ENCODE results near the gene PRELID3B.

PRELID3B gene

DNA sequence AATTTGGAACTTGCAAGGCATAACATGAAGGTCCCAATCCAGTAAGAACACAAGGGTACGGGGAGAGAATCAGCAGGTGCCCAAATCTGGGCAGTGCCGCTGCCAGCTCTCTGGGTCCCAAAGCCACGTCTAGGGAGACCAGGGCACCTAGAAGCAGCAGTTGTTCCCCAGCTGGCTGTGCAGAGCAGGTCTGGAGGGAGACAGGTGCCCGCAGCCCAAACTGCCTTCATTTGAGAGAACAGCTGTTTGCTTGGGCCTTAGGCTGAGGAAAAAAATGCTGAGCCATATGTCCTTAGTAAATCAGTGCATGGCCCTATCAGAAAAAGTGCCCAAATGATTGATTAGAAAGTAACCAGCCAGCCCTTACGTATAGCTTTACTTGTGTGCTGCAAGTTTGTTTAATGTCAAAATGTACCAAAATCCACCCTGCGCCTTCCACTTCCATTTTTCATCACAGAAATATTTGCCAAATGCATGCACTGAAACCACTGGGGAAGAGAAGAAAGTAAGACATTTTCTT lies 9.1 kb upstream of the PRELID3B start:
- Histone ChIP-seq H3F3A (ENCODE audit: low read depth) (no peaks in the 10 kb centered on the region), H3K4me2 (ENCODE audit: low read depth, low read length, poor library complexity, severe bottlenecking) (no peak overlapping the region), H3K27me3 (ENCODE audit: insufficient read depth, low read length, poor library complexity, severe bottlenecking) (peaks cover 4% of the 10 kb centered on the region), H3K9ac (ENCODE audit: low read depth, low read length, poor library complexity, severe bottlenecking) (no peak overlapping the region), H2AFZ (ENCODE audit: low read length) (no peak overlapping the region), H3K79me2 (ENCODE audit: insufficient read depth, low read length) (no peaks in the 10 kb centered on the region), H3K9me3 (ENCODE audit: insufficient read depth, low read depth, low read length) (no peaks in the 10 kb centered on the region), H4K20me1 (ENCODE audit: insufficient read depth, low read length, poor library complexity, severe bottlenecking) (no peaks in the 10 kb centered on the region), H3K36me3 (ENCODE audit: insufficient read depth, low read length) (no peaks in the 10 kb centered on the region), H3K9me2 (replicated peaks; ENCODE audit: low read depth, low read length) (no peaks in the 10 kb centered on the region), H3K4me3 (ENCODE audit: low read length, poor library complexity, severe bottlenecking) (no peak overlapping the region), H3K4me1 (ENCODE audit: insufficient read depth, low read length, poor library complexity, severe bottlenecking) (no peaks in the 10 kb centered on the region)
- TF ChIP-seq EZH2phosphoT487 (IDR thresholded peaks at IDR 0.05; ENCODE audit: borderline replicate concordance): no peak

DNA sequence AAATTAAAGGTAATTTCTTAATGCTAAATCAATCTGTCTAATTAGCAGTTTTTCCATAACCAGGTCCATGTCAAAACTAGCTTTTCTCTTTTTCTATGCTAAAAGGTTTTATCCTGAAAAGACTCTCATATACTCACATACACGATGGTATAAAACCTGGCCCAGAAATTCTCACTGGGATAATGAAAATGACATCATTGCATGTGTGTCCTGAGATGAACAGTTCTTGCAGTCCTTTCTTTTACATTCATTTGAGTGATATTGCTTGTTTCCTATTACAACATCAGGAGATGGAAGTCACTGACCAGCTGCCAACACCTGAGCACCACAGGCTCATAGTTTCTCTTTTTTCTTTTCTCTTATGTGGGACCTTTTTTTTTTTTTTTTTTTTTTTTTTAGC lies 7.9 kb upstream of the PRELID3B start:
- no peak for TF ChIP-seq EZH2phosphoT487 (IDR thresholded peaks at IDR 0.05; ENCODE audit: borderline replicate concordance)
- TF ChIP-seq, protein P1, sequence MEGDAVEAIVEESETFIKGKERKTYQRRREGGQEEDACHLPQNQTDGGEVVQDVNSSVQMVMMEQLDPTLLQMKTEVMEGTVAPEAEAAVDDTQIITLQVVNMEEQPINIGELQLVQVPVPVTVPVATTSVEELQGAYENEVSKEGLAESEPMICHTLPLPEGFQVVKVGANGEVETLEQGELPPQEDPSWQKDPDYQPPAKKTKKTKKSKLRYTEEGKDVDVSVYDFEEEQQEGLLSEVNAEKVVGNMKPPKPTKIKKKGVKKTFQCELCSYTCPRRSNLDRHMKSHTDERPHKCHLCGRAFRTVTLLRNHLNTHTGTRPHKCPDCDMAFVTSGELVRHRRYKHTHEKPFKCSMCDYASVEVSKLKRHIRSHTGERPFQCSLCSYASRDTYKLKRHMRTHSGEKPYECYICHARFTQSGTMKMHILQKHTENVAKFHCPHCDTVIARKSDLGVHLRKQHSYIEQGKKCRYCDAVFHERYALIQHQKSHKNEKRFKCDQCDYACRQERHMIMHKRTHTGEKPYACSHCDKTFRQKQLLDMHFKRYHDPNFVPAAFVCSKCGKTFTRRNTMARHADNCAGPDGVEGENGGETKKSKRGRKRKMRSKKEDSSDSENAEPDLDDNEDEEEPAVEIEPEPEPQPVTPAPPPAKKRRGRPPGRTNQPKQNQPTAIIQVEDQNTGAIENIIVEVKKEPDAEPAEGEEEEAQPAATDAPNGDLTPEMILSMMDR (conservative IDR thresholded peaks at IDR 0.05; ENCODE audit: low read length): no peak
- Histone ChIP-seq H3K27me3 (ENCODE audit: insufficient read depth, low read length, poor library complexity, severe bottlenecking) (peaks cover 4% of the 10 kb centered on the region), H3K9me2 (replicated peaks; ENCODE audit: low read depth, low read length) (no peaks in the 10 kb centered on the region), H3K79me2 (ENCODE audit: insufficient read depth, low read length) (no peaks in the 10 kb centered on the region), H3K4me2 (ENCODE audit: low read depth, low read length, poor library complexity, severe bottlenecking) (no peak overlapping the region), H3K36me3 (ENCODE audit: insufficient read depth, low read length) (no peaks in the 10 kb centered on the region), H3K9ac (ENCODE audit: low read depth, low read length, poor library complexity, severe bottlenecking) (no peak overlapping the region), H2AFZ (ENCODE audit: low read length) (no peak overlapping the region), H3K9me3 (ENCODE audit: insufficient read depth, low read depth, low read length) (no peaks in the 10 kb centered on the region), H3F3A (ENCODE audit: low read depth) (no peaks in the 10 kb centered on the region), H3K4me3 (ENCODE audit: low read length, poor library complexity, severe bottlenecking) (no peak overlapping the region), H4K20me1 (ENCODE audit: insufficient read depth, low read length, poor library complexity, severe bottlenecking) (no peaks in the 10 kb centered on the region), H3K4me1 (ENCODE audit: insufficient read depth, low read length, poor library complexity, severe bottlenecking) (no peaks in the 10 kb centered on the region)

DNA sequence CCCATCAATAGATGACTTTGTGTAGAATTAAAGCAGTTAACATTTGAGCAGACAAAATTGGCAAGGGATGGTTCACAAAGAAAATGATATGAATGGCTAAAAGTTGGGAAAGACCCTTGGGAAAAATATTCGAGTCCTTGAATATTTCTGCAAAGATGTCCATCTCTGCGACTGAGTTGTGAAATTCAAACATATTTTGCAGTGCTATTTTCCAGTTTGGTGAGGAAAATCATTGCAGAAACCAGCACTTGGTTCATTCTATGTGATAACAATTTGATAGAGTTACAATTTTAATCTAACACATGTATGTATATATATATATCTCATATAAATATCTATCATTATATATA lies 6.1 kb upstream of the PRELID3B start:
- Histone ChIP-seq H3K9me3 (ENCODE audit: insufficient read depth, low read depth, low read length) (no peaks in the 10 kb centered on the region), H2AFZ (ENCODE audit: low read length) (no peak overlapping the region), H3K9me2 (replicated peaks; ENCODE audit: low read depth, low read length) (no peaks in the 10 kb centered on the region), H3K9ac (ENCODE audit: low read depth, low read length, poor library complexity, severe bottlenecking) (no peak overlapping the region), H3F3A (ENCODE audit: low read depth) (no peaks in the 10 kb centered on the region), H3K4me2 (ENCODE audit: low read depth, low read length, poor library complexity, severe bottlenecking) (peak overlapping the region; percentile 35), H4K20me1 (ENCODE audit: insufficient read depth, low read length, poor library complexity, severe bottlenecking) (no peaks in the 10 kb centered on the region), H3K79me2 (ENCODE audit: insufficient read depth, low read length) (no peaks in the 10 kb centered on the region), H3K4me1 (ENCODE audit: insufficient read depth, low read length, poor library complexity, severe bottlenecking) (peaks cover 5% of the 10 kb centered on the region), H3K36me3 (ENCODE audit: insufficient read depth, low read length) (no peaks in the 10 kb centered on the region), H3K27me3 (ENCODE audit: insufficient read depth, low read length, poor library complexity, severe bottlenecking) (peaks cover 4% of the 10 kb centered on the region), H3K4me3 (ENCODE audit: low read length, poor library complexity, severe bottlenecking) (no peak overlapping the region)
- TF ChIP-seq EZH2phosphoT487 (IDR thresholded peaks at IDR 0.05; ENCODE audit: borderline replicate concordance): no peak
- TF ChIP-seq, protein P1 (conservative IDR thresholded peaks at IDR 0.05; ENCODE audit: low read length): no peak

DNA sequence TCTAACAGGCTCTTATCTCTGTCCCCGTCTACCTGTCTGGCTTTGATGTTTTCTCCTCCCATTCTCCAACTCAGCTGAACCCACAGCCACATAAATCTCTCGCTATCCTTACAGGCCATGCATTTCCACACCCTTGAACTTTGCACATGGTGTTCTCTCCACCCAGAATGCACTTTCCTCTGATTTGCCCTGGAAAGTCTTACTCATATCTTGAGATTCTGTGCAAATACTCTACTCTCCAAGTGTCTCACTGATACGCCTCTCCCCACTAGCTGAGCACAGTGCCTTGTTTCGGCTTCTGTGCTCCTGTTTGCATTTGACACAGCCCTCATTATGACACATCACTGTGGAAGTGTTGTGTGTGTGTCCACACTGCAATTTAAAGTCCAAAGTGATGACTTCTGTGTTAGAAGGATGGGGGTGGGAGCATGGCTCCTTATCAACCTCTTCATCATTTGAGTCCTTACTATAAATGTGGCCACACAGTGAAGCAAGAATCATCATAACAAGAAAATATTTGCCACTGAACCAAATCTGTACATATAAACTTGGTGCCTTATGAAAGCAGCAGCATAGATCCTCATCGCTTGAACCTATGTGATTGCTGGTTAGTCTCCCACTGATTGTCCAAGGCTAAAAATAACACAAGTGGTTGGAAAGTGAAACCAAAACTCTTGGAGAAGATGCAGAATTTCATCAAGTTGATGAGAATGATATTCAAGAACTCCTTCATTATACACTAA lies 5.5 kb upstream of the PRELID3B start:
- H3K4me2 ChIP-seq (ENCODE audit: low read depth, low read length, poor library complexity, severe bottlenecking): peak overlapping the region; percentile 35
- TF ChIP-seq EZH2phosphoT487 (IDR thresholded peaks at IDR 0.05; ENCODE audit: borderline replicate concordance): no peak
- TF ChIP-seq, protein P1 (conservative IDR thresholded peaks at IDR 0.05; ENCODE audit: low read length): no peak
- H3K79me2 ChIP-seq (ENCODE audit: insufficient read depth, low read length): no peaks in the 10 kb centered on the region
- H3F3A ChIP-seq (ENCODE audit: low read depth): no peaks in the 10 kb centered on the region
- H3K36me3 ChIP-seq (ENCODE audit: insufficient read depth, low read length): no peaks in the 10 kb centered on the region
- peaks cover 10% of the 10 kb centered on the region for H3K4me1 ChIP-seq (ENCODE audit: insufficient read depth, low read length, poor library complexity, severe bottlenecking)
- H3K9ac ChIP-seq (ENCODE audit: low read depth, low read length, poor library complexity, severe bottlenecking): no peak overlapping the region
- H3K27me3 ChIP-seq (ENCODE audit: insufficient read depth, low read length, poor library complexity, severe bottlenecking): peaks cover 4% of the 10 kb centered on the region
- no peaks in the 10 kb centered on the region for H3K9me2 ChIP-seq (replicated peaks; ENCODE audit: low read depth, low read length)
- H3K4me3 ChIP-seq (ENCODE audit: low read length, poor library complexity, severe bottlenecking): no peak overlapping the region
- no peaks in the 10 kb centered on the region for H4K20me1 ChIP-seq (ENCODE audit: insufficient read depth, low read length, poor library complexity, severe bottlenecking)
- H2AFZ ChIP-seq (ENCODE audit: low read length): no peak overlapping the region
- H3K9me3 ChIP-seq (ENCODE audit: insufficient read depth, low read depth, low read length): no peaks in the 10 kb centered on the region

Measured in Loucy (cell line).